SK-N-SH (cell line): ENCODE data around the gene PPFIBP2. TPM values are rescaled to one million over a fixed set of nuclear protein-coding genes. Genes with fewer than 3 reads are reported as not detected.

Experiments
- CTCF ChIA-PET: fragments of 300-600, 350-600 bp; formaldehyde crosslinking; extraction: SDS; loops from one replicate; lab custom pipeline; 2021; lab: Yijun Ruan, JAX
- POLR2A ChIA-PET: fragments of 350-600 bp; sonication (Branson Sonifier 250); formaldehyde crosslinking; extraction: SDS; loops from one replicate; lab custom pipeline; 2020; ENCODE audit warnings: antibody characterized with exemption, inconsistent platforms; lab: Yijun Ruan, JAX
- DNase-seq: peaks from one replicate; pipeline ENCODE4 v3.0.0; 2012
- H2AFZ ChIP-seq: fragments of 200-600 bp; sonication (generic); 2 replicates; pipeline ENCODE4 v1.8.1; 2016; ENCODE audit warnings: antibody characterized with exemption, mild to moderate bottlenecking, low read depth
- H3F3A ChIP-seq: fragments of 200-600 bp; sonication (generic); replicated peaks from 2 replicates; pipeline ENCODE3; 2016; ENCODE audit warnings: antibody characterized with exemption, mild to moderate bottlenecking; ENCODE audit not compliant: insufficient read depth
- H3K27ac ChIP-seq, 2 experiments: fragments of 200-500 bp in 1 of 2; fragments of 200-600 bp in 1 of 2; sonication (Bioruptor generic) in 1 of 2; sonication (generic), shearing (Covaris generic) in 1 of 2; 2 replicates each; pipeline versions ENCODE4 v1.5.1 to v1.6.1; 2014 to 2016; ENCODE audit warnings: low read depth in 2 of 2, inconsistent platforms in 1 of 2, low read length in 1 of 2, mild to moderate bottlenecking in 1 of 2, mixed read lengths in 1 of 2
- H3K27me3 ChIP-seq: fragments of 200-600 bp; sonication (generic), shearing (Covaris generic); 2 replicates; pipeline ENCODE4 v1.6.1; 2016; ENCODE audit warnings: mixed run types; ENCODE audit not compliant: insufficient read depth
- H3K36me3 ChIP-seq, 2 experiments: fragments of 200-500 bp in 1 of 2; fragments of 200-600 bp in 1 of 2; sonication (Bioruptor generic) in 1 of 2; sonication (generic) in 1 of 2; replicated peaks in 1 of 2; 2 replicates each; pipeline versions ENCODE3 to v1.5.1; 2014 to 2016; ENCODE audit warnings: low read length in 1 of 2, mild to moderate bottlenecking in 1 of 2; ENCODE audit not compliant: insufficient read depth in 2 of 2, control insufficient read depth in 1 of 2
- H3K4me1 ChIP-seq, 2 experiments: fragments of 200-500 bp in 1 of 2; fragments of 200-600 bp in 1 of 2; sonication (Bioruptor generic) in 1 of 2; sonication (generic), shearing (Covaris generic) in 1 of 2; 2 replicates each; pipeline versions ENCODE4 v1.5.1 to v1.6.1; 2014 to 2016; ENCODE audit warnings: low read depth in 1 of 2, low read length in 1 of 2, mixed run types in 1 of 2; ENCODE audit not compliant: insufficient read depth in 2 of 2, control insufficient read depth in 1 of 2
- H3K4me2 ChIP-seq: fragments of 200-600 bp; sonication (generic), shearing (Covaris generic); 2 replicates; pipeline ENCODE4 v1.6.1; 2017; ENCODE audit warnings: mixed run types
- H3K4me3 ChIP-seq, 2 experiments: fragments of 200-500 bp in 1 of 2; fragments of 200-600 bp in 1 of 2; sonication (Bioruptor generic) in 1 of 2; sonication (generic), shearing (Covaris generic) in 1 of 2; 2 replicates each; pipeline versions ENCODE4 v1.5.1 to v1.8.1; 2014 to 2016; ENCODE audit warnings: low read depth in 2 of 2, inconsistent platforms in 1 of 2, low read length in 1 of 2, mild to moderate bottlenecking in 1 of 2, mixed read lengths in 1 of 2, moderate library complexity in 1 of 2
- H3K79me2 ChIP-seq: fragments of 200-600 bp; sonication (generic); 2 replicates; pipeline ENCODE4 v1.8.1; 2017; ENCODE audit warnings: mild to moderate bottlenecking; ENCODE audit not compliant: insufficient read depth
- H3K9ac ChIP-seq: fragments of 200-600 bp; sonication (generic); 2 replicates; pipeline ENCODE4 v1.6.1; 2017; ENCODE audit warnings: mixed run types
- H3K9me2 ChIP-seq: fragments of 200-600 bp; sonication (generic); 2 replicates; pipeline ENCODE4 v1.6.1; 2017; ENCODE audit warnings: mixed run types
- H3K9me3 ChIP-seq: fragments of 200-600 bp; sonication (generic); 2 replicates; pipeline ENCODE4 v1.6.1; 2017; ENCODE audit warnings: mixed run types, mild to moderate bottlenecking, moderate library complexity
- H4K20me1 ChIP-seq: fragments of 200-600 bp; sonication (generic); 2 replicates; pipeline ENCODE4 v1.6.1; 2017; ENCODE audit warnings: mild to moderate bottlenecking, mixed run types; ENCODE audit not compliant: insufficient read depth
- CHD2 ChIP-seq: fragments of 150-350 bp; IDR thresholded peaks from 2 replicates; pipeline ENCODE4 v1.6.1; 2018; ENCODE audit warnings: low read length; ENCODE audit not compliant: partially characterized antibody
- EZH2phosphoT487 ChIP-seq: fragments of 200-600 bp; sonication (generic); IDR thresholded peaks from 2 replicates; pipeline ENCODE4 v1.6.1; 2017; ENCODE audit warnings: low read depth, mixed run types, mild to moderate bottlenecking, antibody characterized with exemption, moderate library complexity, borderline replicate concordance
- FOSL2 ChIP-seq: IDR thresholded peaks from 2 replicates; pipeline ENCODE4 v1.4.0; 2012; ENCODE audit warnings: low read depth, mild to moderate bottlenecking, moderate library complexity, borderline replicate concordance
- FOXM1 ChIP-seq: IDR thresholded peaks from 2 replicates; pipeline ENCODE4 v1.4.0; 2012; ENCODE audit warnings: low read depth, mild to moderate bottlenecking
- GABPA ChIP-seq: IDR thresholded peaks from 2 replicates; pipeline ENCODE4 v1.4.0; 2012; ENCODE audit warnings: low read depth, mild to moderate bottlenecking
- GATA2 ChIP-seq: sonication (generic); formaldehyde crosslinking; IDR thresholded peaks from 2 replicates; pipeline ENCODE4 v1.5.0; 2020; ENCODE audit warnings: mild to moderate bottlenecking, missing genetic modification reagents
- IRF3 ChIP-seq: fragments of 150-350 bp; IDR thresholded peaks from 2 replicates; pipeline ENCODE4 v1.6.1; 2016; ENCODE audit warnings: mild to moderate bottlenecking, low read depth, low read length
- JUND ChIP-seq: IDR thresholded peaks from 2 replicates; pipeline ENCODE4 v1.4.0; 2012
- MAX ChIP-seq: IDR thresholded peaks from 2 replicates; pipeline ENCODE4 v1.4.0; 2012; ENCODE audit warnings: low read depth
- NFIC ChIP-seq: IDR thresholded peaks from 2 replicates; pipeline ENCODE4 v1.4.0; 2012; ENCODE audit warnings: borderline replicate concordance
- NRF1 ChIP-seq: IDR thresholded peaks from 2 replicates; pipeline ENCODE4 v1.6.1; 2012; ENCODE audit warnings: low read depth, mild to moderate bottlenecking, low read length
- PBX3 ChIP-seq: IDR thresholded peaks from 2 replicates; pipeline ENCODE4; 2012
- POLR2AphosphoS5 ChIP-seq: IDR thresholded peaks from 2 replicates; pipeline ENCODE4 v1.6.1; 2012; ENCODE audit warnings: low read depth, low read length
- RCOR1 ChIP-seq: fragments of 150-350 bp; IDR thresholded peaks from 2 replicates; pipeline ENCODE4 v1.6.1; 2017; ENCODE audit warnings: antibody characterized with exemption, low read length
- REST ChIP-seq: IDR thresholded peaks from 2 replicates; pipeline ENCODE4 v1.6.1; 2012; ENCODE audit warnings: mild to moderate bottlenecking, low read depth, low read length, moderate library complexity
- SMC3 ChIP-seq: IDR thresholded peaks from 2 replicates; pipeline ENCODE4 v1.6.1; 2012; ENCODE audit warnings: low read depth, low read length, improper control_type of control experiment
- TEAD4 ChIP-seq: IDR thresholded peaks from 2 replicates; pipeline ENCODE4 v1.4.0; 2012; ENCODE audit warnings: mild to moderate bottlenecking, borderline replicate concordance; ENCODE audit not compliant: insufficient read depth
- WGBS: methylation state at CpG from one replicate; pipeline ENCODE4 v1.1.6; 2017; ENCODE audit warnings: low lambda C conversion rate; 5-methylcytosine and 5-hydroxymethylcytosine counted together
- polyA plus RNA-seq, 3 experiments: library from polyadenylated mRNA; depleted of rRNA; stranded (reverse); fragments of >200 nt; gene quantifications; 2 replicates each; pipeline ENCODE4 v1.2.3, GENCODE V29; 2012
- TF ChIP-seq, protein P1 (sequence below): fragments of 200-600 bp; sonication (generic); IDR thresholded peaks from 2 replicates; pipeline ENCODE4 v1.6.1; 2017; ENCODE audit warnings: antibody characterized with exemption, mild to moderate bottlenecking, moderate library complexity
- TF ChIP-seq, protein P2 (sequence below): fragments of 150-350 bp; IDR thresholded peaks from 2 replicates; pipeline ENCODE4 v1.6.1; 2017; ENCODE audit warnings: antibody characterized with exemption, low read length, low read depth, borderline replicate concordance

Gene PPFIBP2
- polyA plus RNA-seq, 1 of the 3 experiments (the other 2 are of a cell fraction) = 0.67 TPM

GRCh38 chr11:7595951-7596350 is 82.2 kb downstream of the PPFIBP2 start:
- no peaks in the 10 kb centered on the region for H3K9me3 ChIP-seq
- WGBS = 75% methylated on average over 2 of the region's 2 CpGs
- no peaks in the 10 kb centered on the region for H3K27me3 ChIP-seq
- no peak overlapping the region for H3K4me3 ChIP-seq
- POLR2A ChIA-PET = no interaction called here
- TF ChIP-seq FOSL2 = no peak
- no peak for TF ChIP-seq EZH2phosphoT487
- no peak for TF ChIP-seq JUND
- TF ChIP-seq, protein P1, sequence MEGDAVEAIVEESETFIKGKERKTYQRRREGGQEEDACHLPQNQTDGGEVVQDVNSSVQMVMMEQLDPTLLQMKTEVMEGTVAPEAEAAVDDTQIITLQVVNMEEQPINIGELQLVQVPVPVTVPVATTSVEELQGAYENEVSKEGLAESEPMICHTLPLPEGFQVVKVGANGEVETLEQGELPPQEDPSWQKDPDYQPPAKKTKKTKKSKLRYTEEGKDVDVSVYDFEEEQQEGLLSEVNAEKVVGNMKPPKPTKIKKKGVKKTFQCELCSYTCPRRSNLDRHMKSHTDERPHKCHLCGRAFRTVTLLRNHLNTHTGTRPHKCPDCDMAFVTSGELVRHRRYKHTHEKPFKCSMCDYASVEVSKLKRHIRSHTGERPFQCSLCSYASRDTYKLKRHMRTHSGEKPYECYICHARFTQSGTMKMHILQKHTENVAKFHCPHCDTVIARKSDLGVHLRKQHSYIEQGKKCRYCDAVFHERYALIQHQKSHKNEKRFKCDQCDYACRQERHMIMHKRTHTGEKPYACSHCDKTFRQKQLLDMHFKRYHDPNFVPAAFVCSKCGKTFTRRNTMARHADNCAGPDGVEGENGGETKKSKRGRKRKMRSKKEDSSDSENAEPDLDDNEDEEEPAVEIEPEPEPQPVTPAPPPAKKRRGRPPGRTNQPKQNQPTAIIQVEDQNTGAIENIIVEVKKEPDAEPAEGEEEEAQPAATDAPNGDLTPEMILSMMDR = no peak
- TF ChIP-seq TEAD4 = no peak
- no peak for TF ChIP-seq CHD2
- no peak for TF ChIP-seq GATA2 (CRISPR knock-in tag)
- TF ChIP-seq, protein P2, sequence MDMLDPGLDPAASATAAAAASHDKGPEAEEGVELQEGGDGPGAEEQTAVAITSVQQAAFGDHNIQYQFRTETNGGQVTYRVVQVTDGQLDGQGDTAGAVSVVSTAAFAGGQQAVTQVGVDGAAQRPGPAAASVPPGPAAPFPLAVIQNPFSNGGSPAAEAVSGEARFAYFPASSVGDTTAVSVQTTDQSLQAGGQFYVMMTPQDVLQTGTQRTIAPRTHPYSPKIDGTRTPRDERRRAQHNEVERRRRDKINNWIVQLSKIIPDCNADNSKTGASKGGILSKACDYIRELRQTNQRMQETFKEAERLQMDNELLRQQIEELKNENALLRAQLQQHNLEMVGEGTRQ = no peak
- TF ChIP-seq PBX3 = no peak
- no peak for TF ChIP-seq SMC3
- TF ChIP-seq MAX = no peak
- TF ChIP-seq FOXM1 = no peak
- CTCF ChIA-PET = interaction anchor here (1.1 to 5.0 kb wide), 2 partner anchors 14 to 25 kb away, joined by 3 to 20 read pairs; no protein-coding TSS in a partner anchor
- no peaks in the 10 kb centered on the region for H3K79me2 ChIP-seq
- H3K36me3 ChIP-seq = no peaks in the 10 kb centered on the region
- no peaks in the 10 kb centered on the region for H3K9me2 ChIP-seq
- H3F3A ChIP-seq = no peaks in the 10 kb centered on the region
- no peak overlapping the region for H3K4me2 ChIP-seq
- H4K20me1 ChIP-seq = no peaks in the 10 kb centered on the region
- H3K9ac ChIP-seq = no peak overlapping the region
- no peak overlapping the region; a peak in 1 of 4 replicates for H3K27ac ChIP-seq
- H3K4me1 ChIP-seq = peaks cover 0 to 20% of the 10 kb centered on the region in 2 experiments; a peak in 2 of 4 replicates
- DNase-seq = no peak
- no peak overlapping the region for H2AFZ ChIP-seq

DNA sequence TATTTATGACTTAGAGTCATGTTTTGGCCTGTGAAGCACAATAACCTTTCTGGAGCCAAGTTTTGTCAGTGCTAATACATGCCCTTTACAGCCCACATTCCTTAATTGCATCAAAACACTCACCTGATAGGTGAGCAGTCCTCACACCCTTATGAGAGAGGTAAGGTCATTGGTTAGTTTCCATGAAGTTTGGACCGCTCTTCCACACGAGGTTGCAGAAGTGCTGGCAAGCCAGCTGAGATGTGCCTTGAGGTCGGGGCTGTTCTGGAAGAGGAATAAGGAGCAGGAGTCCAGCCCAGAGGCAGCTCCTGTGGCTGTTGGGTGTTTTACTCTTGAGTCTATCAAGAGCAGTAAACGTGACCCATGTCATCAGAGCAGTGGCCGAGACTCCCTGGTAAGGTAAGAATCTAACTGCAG is 83.2 kb downstream of the PPFIBP2 start:
- Histone ChIP-seq H3K4me1 (peaks cover 0 to 20% of the 10 kb centered on the region in 2 experiments; a peak in 2 of 4 replicates), H3K36me3 (no peaks in the 10 kb centered on the region), H3K27ac (no peak overlapping the region), H2AFZ (no peak overlapping the region), H3K9ac (no peak overlapping the region), H3K4me2 (no peak overlapping the region), H3K9me3 (no peaks in the 10 kb centered on the region), H3K4me3 (no peak overlapping the region), H3K27me3 (no peaks in the 10 kb centered on the region), H3F3A (no peaks in the 10 kb centered on the region), H3K79me2 (no peaks in the 10 kb centered on the region), H3K9me2 (no peaks in the 10 kb centered on the region), H4K20me1 (no peaks in the 10 kb centered on the region)
- CTCF ChIA-PET = interaction anchor here (1.4 kb wide), 1 partner anchor 26 kb away, joined by 3 read pairs; no protein-coding TSS in a partner anchor
- no peak for DNase-seq
- POLR2A ChIA-PET = no interaction called here
- 55% methylated on average over 5 of the region's 5 CpGs for WGBS
- TF ChIP-seq REST (no peak), GABPA (no peak), NFIC (no peak), RCOR1 (no peak), TEAD4 (no peak), FOXM1 (no peak), POLR2AphosphoS5 (no peak), MAX (no peak), NRF1 (no peak), IRF3 (no peak)
